ENCODE results near the gene MED8.

Gene MED8

GRCh38 chr1:43334453-43335205 lies 55.0 kb downstream of the MED8 start:
- no peak for DNase-seq (ENCODE audit: low spot score)

All from AG08395 (cell line).